ENCODE data around the gene AVP.
"Not testable (repeated sequence)": the region's sequence is repeated elsewhere in the genome, so short reads cannot be mapped to it uniquely, and the experiment has no call there.

The AVP gene

GRCh38 chr20:3081641-3082040, 2.9 kb downstream of the AVP start:
- DNase-seq (ENCODE audit: low read depth), result no peak
- H3K4me3 ChIP-seq (ENCODE audit: low read depth, low read length), result no peak overlapping the region
- TF ChIP-seq, protein P1, sequence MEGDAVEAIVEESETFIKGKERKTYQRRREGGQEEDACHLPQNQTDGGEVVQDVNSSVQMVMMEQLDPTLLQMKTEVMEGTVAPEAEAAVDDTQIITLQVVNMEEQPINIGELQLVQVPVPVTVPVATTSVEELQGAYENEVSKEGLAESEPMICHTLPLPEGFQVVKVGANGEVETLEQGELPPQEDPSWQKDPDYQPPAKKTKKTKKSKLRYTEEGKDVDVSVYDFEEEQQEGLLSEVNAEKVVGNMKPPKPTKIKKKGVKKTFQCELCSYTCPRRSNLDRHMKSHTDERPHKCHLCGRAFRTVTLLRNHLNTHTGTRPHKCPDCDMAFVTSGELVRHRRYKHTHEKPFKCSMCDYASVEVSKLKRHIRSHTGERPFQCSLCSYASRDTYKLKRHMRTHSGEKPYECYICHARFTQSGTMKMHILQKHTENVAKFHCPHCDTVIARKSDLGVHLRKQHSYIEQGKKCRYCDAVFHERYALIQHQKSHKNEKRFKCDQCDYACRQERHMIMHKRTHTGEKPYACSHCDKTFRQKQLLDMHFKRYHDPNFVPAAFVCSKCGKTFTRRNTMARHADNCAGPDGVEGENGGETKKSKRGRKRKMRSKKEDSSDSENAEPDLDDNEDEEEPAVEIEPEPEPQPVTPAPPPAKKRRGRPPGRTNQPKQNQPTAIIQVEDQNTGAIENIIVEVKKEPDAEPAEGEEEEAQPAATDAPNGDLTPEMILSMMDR (conservative IDR thresholded peaks at IDR 0.05; ENCODE audit: low read depth, low read length), result no peak

- DNase-seq (ENCODE audit: low read depth), result no peak
- TF ChIP-seq, protein P1 (conservative IDR thresholded peaks at IDR 0.05; ENCODE audit: low read depth, low read length), result no peak
- no peak overlapping the region for H3K4me3 ChIP-seq (ENCODE audit: low read depth, low read length)
Observed at GRCh38 chr20:3080939-3081388, 3.6 kb downstream of the AVP start.

GRCh38 chr20:3077618-3078134, 6.8 kb downstream of the AVP start:
- no peak for DNase-seq (ENCODE audit: low read depth)
- TF ChIP-seq, protein P1 (conservative IDR thresholded peaks at IDR 0.05; ENCODE audit: low read depth, low read length), result no peak
- H3K4me3 ChIP-seq (ENCODE audit: low read depth, low read length), result no peak overlapping the region

DNA sequence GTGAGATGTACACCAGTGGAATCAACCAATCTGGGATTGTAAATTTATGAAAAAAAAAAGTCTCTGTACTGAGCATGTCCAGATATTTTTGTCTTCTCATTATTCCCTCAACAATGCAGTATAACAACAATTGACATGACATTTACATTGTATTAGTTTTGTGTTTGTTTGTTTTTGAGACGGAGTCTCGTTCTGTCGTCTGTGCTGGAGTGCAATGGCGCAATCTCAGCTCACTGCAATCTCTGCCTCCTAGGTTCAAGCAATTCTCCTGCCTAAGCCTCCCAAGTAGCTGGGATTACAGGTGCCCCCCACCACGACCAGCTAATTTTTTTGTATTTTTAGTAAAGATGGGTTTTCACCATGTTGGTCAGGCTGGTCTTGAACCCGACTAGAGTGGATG, 9.2 kb downstream of the AVP start:
- H3K4me3 ChIP-seq (ENCODE audit: low read depth, low read length); DNase-seq (ENCODE audit: low read depth): not testable (repeated sequence)

DNA sequence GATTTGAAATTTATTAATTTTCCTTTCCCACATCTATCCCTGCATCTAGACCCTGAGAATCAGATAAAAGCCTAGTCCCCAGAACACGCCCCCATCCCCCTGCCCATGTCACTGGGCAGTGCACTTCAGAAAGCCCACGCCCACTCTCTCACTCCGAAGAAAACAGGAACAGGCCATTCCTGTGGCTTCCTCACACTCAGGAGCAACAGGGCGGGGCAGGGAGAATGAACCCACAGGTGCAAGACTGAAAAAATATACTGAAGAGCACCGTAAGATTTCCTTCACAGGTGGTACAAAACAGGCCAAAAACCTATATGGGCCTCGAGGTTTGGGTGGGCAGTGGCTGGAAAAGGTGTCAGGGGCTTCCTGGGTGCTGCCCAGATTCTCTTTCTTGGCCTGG, 9.7 kb downstream of the AVP start:
- TF ChIP-seq, protein P1 (conservative IDR thresholded peaks at IDR 0.05; ENCODE audit: low read depth, low read length), result no peak
- DNase-seq (ENCODE audit: low read depth), result no peak
- H3K4me3 ChIP-seq (ENCODE audit: low read depth, low read length), result no peak overlapping the region

- not testable (repeated sequence) for H3K4me3 ChIP-seq (ENCODE audit: low read depth, low read length); DNase-seq (ENCODE audit: low read depth)
Observed at GRCh38 chr20:3073251-3073643, 11.3 kb downstream of the AVP start.

GRCh38 chr20:3072530-3073250, 11.8 kb downstream of the AVP start:
- TF ChIP-seq, protein P1 (conservative IDR thresholded peaks at IDR 0.05; ENCODE audit: low read depth, low read length), result no peak
- no peak overlapping the region for H3K4me3 ChIP-seq (ENCODE audit: low read depth, low read length)
- no peak for DNase-seq (ENCODE audit: low read depth)

Data from choroid plexus epithelial cell (primary cell).